Stimulated activated CD4-positive, alpha-beta T cell treated with anti-CD3 and anti-CD28 coated beads, Interleukin-15, amount 100 ng/mL, for 24 hours (primary cell): ENCODE results near the gene CIPC.

ENCODE experiments used
- DNase-seq: peaks from one replicate; pipeline ENCODE4 v3.0.0-alpha.2; 2020

CIPC gene

DNA sequence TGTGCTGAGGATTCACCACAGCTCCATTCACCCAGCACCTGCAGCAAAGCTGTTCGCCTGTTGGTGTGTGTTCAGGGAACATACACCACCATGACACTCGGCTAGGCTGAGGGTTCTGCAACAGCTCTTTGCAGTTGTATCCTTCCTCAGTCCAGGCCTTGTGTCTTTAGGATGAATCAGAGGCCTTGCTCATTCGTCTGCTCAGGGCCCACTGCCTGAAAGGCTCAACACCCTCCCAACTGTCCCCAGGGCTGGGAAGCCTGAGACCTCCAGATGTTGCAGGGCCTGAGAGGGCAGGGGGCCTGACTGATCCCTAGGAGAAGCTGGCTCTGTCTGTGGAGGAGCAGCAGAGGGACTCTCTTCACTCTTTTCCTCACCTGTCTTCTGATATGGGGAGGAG, 32.3 kb downstream of the CIPC start:
- DNase-seq = no peak

GRCh38 chr14:77131206-77131605, 33.1 kb downstream of the CIPC start:
- DNase-seq = no peak

DNA sequence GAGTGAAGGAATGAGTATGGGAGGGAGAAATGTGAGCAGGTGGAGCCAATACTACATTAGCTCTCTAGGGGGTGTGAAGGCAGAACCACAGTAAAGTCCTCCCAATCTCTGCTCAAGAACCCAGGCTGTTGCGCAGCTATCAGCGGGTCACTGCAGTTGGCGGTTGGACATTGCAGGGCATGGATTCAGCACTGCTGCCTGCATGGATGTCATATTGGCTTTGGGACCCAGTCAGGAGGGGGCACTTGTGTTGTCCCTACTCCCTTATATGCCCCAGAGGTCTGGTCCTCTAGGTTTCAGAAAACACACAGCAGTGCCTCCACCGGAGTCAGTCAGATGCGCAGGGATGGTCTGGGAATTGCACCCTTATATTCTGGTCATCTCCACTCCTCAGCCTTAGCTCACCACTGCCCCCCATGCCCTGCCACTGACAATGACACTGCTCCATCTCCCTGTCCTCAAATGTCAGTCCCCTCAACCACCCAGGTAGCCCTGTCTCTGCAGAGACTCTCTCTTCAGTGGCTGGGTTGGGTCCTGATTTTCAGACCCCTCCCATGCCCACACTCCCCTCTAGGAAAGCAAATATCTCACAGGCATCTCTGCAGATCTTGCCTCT, 33.9 kb downstream of the CIPC start:
- no peak for DNase-seq

DNA sequence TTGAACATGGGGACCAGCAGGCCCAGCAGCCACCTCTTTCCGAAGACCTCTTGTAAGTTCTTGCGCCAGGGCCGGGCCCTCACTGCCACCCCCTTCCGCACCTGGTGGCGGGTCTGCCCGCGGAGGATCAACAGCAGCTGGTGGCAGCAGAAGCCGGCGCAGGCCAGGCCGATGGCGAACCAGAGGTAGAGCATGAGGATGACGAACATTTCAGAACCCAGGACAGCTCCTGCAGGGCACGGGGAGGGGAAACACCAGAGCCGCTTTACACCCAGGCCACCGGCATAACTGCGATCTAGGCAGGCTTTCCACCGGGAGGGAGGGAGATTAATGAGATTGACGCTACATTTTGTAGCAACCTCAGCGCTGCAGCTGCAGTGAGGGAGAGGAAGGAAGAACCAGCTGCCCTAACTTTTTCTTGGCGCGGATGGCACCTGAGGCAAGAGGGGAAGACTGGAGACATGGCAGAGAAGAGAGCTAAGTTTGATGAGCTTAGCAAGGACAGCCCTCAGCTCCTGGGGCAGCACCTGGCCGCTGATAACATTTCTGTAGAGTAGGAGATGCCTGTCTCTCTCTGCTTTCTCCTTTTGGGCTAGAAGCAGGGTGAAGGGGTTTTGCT, 35.8 kb downstream of the CIPC start:
- peak; percentile 68 for DNase-seq

- DNase-seq = no peak
Measured at GRCh38 chr14:77139022-77139421, 41.0 kb downstream of the CIPC start.

GRCh38 chr14:77139540-77140358, 41.7 kb downstream of the CIPC start:
- DNase-seq = peak; percentile 76

- no peak for DNase-seq
Measured at GRCh38 chr14:77140359-77141213, 42.5 kb downstream of the CIPC start.

- peak; percentile 45 for DNase-seq
Measured at GRCh38 chr14:77141214-77142004, 43.4 kb downstream of the CIPC start, which contains the start of gene ZDHHC22. ZDHHC22 (minus strand) TSS chr14:77141791; CDS start chr14:77139738, 2,053 bp downstream.

DNA sequence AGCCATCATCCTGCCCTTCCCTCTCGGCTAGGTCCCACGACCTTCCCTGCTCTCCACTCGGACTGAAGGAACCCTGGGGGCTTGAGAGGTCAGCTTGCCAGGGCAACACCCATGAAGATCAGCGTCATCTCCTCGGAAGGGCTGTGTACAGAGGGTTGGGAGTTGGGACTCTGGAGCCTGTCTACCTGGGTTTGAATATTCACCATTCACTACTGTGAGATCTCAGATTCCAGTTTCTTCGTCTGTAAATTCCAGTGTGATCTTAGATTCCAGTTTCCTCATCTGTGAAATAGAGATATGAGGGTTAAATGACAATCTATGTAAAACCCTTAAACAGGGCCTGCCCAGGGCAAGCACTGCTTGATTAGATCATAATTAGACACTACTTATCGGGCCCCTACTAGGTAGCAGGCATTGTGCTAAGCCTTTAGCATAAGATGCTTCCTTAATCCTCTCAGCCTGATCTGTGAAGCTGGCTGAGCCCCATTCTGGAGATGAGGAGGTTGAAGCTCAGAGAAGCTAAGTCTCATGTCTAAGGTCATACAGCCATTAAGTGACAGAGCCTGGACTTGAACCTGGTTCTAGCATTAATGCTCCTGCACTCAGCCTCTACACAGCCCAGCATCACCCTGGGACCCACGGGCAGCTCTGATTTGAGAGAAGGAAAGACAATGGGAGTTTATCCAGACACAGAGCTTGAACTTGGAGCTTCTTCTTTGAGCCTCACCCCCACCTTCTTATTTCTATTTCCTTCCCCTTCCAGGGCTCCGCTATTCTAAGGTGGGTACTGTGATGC, 44.1 kb downstream of the CIPC start:
- no peak for DNase-seq

DNA sequence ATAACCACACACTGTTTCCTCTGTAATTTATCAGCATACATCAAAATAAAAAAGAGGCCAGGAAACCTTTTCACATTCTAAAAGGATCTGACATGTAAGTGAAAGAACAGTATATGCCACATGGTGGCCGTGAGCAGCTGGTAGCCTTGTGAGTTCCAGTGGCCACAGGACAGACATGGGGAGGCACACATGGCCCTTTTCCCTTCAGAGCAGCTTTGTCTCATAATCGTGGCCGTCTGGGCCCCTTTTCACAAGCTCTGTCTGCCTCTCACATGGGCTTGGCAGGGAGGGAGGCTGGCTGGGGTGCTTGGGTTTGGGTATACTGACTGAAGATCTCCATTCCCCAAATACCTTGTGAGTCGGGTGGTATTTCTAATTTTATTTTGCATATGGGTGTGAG, 45.0 kb downstream of the CIPC start:
- DNase-seq = no peak

- no peak for DNase-seq
Measured at GRCh38 chr14:77144412-77145115, 46.5 kb downstream of the CIPC start.

GRCh38 chr14:77145975-77146740, 48.1 kb downstream of the CIPC start:
- DNase-seq = no peak

GRCh38 chr14:77148510-77149231, 50.6 kb downstream of the CIPC start:
- DNase-seq = no peak

- DNase-seq = peak; percentile 30
Measured at GRCh38 chr14:77151245-77151644, 53.2 kb downstream of the CIPC start.

GRCh38 chr14:77151918-77152588, 54.0 kb downstream of the CIPC start:
- no peak for DNase-seq

- DNase-seq = no peak
Measured at GRCh38 chr14:77153802-77154201, 55.7 kb downstream of the CIPC start.

DNA sequence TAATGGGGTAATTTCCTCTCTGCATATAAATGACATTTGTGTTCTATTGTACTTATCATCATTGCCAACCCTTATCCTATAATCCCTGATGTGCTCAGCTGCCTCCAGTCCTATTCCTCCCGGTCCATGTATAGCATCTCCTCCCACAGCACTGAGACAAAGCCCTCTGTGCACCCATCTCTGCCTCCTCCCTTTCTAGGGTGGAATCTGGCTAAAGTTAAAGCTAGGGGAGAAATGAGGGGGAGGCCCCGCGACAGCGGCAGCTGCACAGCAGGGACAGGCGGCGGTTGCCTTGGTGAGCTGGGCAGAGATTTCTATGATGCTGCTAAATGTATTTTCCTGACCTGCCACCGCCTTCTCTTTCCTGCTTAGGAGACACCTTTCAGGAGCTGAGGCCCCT, 56.4 kb downstream of the CIPC start:
- no peak for DNase-seq

GRCh38 chr14:77155083-77155482, 57.0 kb downstream of the CIPC start:
- DNase-seq = no peak

- no peak for DNase-seq
Measured at GRCh38 chr14:77157740-77158139, 59.7 kb downstream of the CIPC start.
